ENCODE data around the gene CD101. TPM values are rescaled to one million over a fixed set of nuclear protein-coding genes. Genes with fewer than 3 reads are reported as not detected.

The CD101 gene
- total RNA-seq, 1 donor from 2014 or later, result 0.11 TPM

DNA sequence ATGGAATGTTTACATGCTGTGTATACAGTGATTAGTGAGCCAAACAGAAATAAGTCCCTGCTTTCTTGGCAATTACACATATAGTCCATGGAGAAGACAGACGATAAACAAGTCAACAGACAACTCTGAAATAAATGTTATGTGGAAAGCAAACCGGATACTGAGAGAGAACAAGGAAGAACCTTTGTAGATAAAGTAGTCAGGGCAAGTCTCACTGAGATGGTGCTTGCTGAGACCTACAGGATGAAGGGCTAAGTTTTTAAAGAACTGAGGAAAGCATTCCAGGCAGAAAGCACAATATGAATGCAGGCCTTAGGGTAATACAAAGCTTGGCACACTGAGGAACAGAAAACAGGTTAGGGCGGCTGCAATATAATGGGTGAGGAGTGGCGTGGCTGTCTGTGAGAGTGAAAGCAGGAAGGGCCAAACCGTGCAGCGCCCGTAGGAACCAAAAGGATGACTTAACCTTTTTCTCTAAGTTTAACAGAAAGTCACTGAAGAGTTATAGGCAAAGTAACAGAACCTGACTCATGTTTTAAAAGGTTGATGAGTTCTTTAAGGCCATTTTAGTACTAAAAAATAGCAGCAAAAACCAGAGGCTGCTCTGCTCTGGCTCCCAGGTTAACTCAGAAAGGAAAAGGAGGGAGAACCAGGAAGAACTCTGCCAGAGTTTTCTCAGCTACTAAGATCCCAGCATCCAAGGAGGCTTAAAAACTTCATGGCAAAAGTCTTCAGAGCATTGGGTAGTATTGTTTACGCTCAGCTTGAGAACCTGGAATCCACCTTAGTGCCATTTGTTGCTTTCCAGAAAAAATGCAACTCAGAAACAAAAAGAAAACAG is 49.9 kb downstream of the CD101 start:
- peak; percentile 27 for DNase-seq (ENCODE audit: low read depth)

DNA sequence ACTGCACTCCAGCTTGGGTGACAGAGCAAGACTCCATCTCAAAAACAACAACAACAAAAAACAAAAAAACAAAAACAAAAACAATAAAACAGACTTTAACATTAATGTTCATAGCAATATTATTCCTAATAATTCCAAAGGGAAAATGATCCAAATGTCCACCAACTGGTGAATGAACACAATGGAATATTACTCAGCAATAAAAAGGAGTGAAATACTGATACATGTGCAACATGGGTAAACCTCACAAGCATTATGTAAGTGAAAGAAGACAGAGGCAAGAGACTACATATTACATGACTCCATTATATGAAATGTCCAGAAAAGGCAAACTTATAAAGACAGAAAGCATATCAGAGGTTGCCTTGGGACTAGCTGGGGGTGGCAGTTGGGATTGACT is 52.5 kb downstream of the CD101 start:
- DNase-seq (ENCODE audit: low read depth), result no peak

DNA sequence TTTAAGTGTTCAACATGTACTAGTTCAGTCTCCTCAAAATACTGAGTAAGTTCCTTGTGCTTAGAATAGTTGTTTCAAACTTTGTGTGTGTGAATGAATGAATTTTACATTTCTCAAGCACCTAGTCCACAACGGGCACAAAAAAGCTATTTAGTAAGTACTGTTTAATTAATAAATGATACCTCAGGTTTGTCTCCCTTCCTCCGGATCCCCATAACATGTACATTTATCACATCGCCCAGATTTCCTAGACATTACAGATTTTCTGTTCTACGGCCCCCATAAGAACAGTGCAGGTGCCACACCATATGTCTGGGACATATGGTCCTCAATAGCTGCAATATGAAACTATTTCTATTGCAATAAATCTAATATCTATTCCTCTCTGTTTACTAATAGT is 57.2 kb downstream of the CD101 start:
- no peak for DNase-seq (ENCODE audit: low read depth)

DNA sequence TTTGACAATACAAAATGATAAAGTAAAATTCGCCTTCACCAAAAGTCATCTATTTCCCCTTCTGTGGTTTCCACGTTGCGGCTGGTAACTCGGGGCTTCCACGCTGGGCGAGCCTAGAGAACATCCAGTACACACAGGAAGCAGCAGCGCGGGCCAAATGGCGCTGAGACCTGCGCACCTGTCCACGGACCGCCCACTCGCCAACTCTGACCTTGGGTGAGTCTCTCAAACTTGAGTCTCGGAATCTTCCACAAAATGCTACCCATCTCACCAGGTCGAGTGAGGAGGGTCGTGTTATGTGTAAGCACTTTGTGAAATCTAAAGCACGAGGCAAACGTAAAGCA is 57.7 kb downstream of the CD101 start:
- DNase-seq (ENCODE audit: low read depth), result peak; percentile 11

DNA sequence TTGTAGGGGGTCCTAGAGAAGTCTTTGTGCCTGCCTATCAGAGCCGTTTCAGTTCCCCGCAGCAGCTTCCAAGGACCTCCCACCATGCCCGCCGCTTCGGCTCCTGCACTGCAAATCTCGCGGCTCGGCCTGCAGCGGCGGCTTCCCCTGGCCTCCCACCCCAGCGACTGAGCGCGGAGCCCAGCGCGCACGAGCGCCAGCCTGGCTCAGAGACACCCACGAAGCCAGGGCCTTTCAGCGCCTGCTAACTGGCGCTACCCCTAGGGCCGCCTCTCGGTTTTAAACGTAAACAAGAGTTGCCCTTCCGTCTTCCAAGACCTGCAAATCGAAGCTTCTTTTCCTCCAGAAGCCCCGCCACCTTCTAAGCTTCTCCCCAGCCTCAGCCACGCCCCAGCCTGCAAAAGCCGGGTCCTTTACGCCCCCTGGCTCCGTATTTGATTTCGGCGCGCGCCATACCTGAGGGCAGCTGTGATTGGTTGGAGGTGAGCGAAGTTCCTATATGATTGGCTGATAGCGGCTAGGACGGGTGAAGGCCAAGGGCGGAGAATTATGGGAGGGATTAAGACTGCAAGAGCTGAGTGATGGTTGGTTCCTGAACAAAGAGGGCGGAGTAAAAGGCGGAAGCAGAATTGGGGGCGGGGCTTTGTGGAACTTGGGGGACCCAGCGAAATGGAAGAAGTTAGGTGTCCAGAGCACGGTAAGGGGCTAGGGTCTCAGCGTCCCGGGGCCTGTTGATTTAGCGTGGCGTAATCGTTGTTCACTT is 58.3 kb downstream of the CD101 start, which contains the start of gene TTF2:
TSS of gene TTF2 (plus strand) at position 649 of the 763 bp plus-strand sequence. CDS start at position 670, 21 bp downstream.
- peak; percentile 99 for DNase-seq (ENCODE audit: low read depth)

DNA sequence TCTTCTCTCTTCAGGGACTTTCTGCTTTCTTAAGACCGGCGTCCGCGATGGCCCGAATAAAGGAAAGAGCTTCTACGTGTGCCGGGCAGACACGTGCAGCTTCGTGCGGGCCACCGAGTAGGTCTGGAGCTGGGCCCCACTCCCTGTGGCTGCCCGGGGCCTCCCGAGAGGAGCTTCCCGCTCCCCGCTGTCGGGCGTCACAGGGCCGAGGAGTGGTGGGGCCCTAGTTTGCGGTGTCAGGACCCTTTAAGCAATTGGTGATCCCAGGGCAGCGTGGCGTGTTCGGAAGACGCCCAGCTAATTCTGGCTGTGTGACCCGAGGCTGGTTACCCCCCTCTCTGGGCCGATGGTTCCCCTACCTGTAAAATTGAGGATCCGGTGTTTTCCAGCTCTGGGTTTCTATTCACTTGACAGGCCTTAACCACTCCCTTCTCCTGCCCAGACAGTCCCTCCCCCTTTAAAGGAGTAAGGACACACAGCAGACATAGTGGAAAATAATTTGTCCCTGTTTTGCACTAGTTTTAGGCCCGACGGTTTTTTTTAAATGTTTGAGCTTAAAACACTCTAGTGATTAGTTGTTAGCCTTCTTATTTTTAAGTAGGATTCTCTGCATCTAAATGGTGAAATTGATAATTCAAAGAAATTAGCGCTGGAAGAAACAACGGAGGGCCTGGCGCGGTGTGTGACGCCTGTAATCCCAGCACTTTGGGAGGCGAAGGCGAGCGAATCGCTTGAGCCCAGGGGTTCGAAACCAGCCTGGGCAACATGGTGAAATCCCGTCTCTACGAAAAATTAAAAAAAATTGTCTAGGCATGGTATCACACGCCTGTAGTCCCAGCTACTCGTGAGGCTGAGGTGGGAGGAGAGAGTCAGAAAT is 59.1 kb downstream of the CD101 start:
- DNase-seq (ENCODE audit: low read depth), result peak; percentile 42

DNA sequence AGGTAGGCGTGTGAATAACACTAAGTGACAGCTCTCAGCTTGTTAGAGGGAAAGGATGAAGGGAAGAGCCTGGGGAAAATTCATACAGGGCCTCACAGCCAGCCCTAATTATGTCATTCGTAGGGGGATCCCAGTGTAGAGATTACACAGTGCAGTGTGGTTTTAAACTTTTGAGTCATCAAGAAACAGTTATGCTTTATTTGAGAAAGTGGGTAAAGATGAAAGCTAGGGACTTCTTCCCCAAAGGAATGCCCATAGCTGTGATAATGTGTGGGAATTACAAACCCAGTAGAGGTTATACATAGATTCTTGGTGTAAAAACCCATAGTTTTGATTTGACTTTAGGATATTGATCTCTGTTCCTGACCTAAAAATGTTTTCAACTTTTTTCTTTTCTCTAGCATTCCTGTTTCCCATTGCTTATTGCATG is 60.4 kb downstream of the CD101 start:
- peak; percentile 44 for DNase-seq (ENCODE audit: low read depth)

DNA sequence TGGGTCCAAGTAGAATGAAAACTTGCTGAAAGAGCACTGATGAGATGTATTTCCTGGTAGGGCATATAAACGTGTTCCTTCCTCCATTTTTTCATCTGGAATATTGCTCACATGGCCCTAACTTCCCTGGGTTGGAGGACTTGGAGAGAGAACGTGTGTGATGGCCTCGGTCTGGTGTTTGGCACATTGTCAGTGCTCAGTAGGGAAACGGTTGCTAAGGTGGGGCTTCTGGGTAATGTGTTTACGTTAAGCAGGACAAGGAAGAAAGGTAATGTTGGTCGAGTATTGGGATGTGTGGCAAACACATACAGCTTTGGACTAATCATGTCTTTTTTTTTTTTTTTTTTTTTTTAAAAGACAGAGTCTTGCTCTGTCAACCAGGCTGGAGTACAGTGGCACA is 64.8 kb downstream of the CD101 start:
- DNase-seq (ENCODE audit: low read depth), result no peak

DNA sequence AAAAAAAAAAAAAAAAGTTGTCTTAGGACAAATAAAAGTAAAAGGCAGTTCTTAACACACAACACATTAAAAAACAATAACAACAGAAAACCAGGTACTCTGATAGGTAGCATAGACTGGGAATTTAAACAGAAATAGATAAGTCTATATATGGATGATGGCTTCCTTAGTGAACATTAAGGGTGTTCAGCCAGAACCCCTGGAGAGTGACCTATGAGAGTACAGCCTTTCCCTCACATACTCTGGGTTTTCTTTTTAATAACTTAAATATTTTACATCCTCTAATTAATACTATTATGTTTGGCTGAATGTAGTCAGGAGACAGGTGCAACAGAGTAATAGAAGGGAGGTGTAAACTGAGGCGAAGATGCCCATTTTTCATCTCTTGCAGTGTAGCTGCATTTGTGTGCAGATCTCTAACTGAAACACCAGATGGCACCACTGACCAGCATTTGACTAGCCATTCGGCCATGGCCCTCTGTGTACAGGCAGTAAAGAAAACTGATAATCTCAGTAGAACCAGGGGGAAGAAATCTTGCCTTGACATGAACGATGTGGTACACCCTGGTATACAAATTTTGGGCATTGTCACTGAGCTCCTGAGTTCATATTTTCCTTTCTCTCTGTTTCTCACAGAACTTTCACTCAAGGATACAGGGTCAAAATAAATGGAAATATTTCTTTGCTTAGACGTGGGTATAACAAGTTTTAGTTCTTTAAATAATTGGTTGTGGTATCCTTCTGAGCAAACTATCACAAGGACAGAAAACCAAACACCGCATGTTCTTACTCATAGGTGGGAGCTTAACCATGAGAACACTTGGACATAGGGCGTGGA is 66.2 kb downstream of the CD101 start:
- DNase-seq (ENCODE audit: low read depth), result peak; percentile 65

DNA sequence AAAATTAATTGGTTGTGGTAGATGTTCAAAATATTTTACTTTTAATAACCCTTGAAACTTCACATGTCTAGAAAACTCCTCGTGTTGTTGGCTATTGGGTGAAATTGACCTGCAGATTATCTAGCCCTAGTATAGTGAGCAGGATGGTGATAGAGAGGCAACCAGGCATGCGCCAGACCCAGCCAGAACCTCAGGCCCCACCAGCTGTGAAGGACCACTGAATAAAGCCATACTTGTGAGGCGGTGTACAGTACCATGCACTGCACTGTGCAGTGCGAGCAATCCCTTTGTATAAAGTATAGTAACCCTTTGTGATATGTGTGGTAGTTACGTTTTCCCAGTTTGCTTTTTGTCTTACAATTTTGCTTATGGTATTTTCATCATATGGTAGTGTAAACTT is 67.0 kb downstream of the CD101 start:
- no peak for DNase-seq (ENCODE audit: low read depth)

DNA sequence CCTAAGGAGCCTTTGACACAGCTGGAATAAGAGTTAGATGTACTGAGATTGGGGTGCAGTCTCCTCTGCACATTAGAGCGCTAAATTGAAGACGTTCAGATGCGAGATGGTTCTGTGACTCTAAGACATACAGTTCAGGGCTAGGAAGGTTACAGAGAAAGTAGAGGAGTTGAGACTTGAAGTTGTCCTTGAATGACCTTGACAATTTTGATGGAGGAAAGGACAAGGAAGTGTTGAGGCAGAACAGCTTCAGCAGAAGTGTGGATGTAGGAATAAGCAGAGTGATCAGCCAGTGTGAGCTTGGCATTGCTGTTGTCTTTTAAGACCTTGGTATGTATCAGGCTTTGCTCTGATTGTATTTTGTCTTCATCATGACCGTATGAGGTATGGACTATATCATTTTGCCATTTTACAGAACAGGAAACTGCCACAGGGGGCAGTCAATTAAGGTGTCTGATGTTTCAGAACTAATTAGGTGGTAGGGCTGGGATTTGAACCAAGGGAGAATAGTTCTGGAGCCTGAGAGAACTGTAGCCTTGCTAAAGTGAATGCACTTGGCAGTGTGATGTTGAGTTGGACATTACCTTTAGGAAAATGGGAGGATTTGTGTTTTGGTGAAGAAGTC is 67.8 kb downstream of the CD101 start:
- no peak for DNase-seq (ENCODE audit: low read depth)

DNA sequence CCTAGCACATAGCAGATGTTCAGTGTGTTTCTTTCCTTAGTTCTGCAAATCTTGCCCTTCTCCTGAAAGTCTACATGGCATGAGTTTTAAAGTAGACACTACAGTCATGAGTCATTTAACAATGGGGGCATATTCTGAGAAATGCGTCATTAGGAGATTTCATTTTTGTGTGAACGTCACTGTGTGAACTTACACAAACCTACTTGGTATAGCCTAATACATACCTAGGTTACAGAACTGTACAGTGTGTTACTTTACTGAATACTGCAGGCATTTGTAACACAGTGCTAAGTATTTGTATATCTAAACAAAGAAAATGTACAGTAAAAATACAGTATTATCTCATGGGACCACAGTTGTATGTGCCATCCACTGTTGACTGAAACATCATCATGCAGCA is 68.6 kb downstream of the CD101 start:
- no peak for DNase-seq (ENCODE audit: low read depth)

DNA sequence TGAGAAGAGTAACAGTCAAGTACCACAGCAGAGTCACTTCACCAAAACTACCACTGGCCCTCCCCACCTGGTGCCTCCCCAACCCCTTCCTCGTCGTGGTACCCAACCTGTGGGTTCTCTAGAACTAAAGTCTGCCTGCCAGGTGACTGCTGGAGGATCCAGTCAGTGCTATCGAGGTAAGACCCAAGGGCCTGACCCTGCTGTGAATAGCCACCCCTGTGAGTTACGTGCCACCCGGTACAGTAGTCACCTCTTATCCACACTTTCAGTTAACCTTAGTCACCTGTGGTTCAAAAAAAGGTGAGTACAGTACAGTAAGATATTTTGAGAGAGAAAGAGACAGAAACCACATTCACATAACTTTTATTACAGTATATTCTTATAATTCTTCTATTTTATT is 75.1 kb downstream of the CD101 start:
- no peak for DNase-seq (ENCODE audit: low read depth)

DNA sequence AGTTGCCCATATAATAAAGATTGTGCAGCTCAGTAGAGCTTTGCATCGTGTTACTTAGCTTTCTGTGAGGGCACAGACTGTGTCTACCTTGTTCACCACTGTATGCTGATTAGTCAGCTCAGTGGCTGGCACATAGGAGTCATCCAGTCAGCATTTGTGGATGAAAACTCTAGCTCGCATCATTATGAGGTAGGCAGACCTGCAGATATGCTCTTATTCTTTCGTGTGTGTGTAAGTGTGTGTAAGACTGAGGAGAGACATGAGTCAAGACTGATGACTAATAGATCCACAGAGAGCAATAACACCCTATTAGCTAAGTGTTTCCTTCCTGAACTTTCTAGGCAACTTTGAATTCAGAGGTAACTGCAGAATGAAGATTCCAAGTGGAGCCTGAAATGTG is 75.7 kb downstream of the CD101 start:
- DNase-seq (ENCODE audit: low read depth), result no peak

DNA sequence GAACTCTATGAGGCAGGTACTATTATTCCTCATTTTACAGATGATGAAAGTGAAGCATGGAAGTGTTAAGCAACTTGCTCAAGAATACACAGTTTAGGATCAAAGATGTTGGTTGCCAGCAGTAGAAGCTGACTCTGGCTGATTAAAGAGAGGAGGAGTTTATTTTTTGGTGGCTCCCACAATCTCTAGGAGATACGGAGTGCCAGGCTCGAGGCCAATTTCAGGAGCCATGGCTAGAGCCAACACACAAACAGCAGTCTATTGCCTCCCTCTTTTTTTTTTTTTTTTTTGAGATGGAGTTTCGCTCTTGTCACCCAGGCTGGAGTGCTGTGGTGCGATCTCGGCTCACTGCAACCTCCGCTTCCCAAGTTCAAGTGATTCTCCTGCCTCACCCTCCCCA is 78.2 kb downstream of the CD101 start:
- DNase-seq (ENCODE audit: low read depth), result no peak

DNA sequence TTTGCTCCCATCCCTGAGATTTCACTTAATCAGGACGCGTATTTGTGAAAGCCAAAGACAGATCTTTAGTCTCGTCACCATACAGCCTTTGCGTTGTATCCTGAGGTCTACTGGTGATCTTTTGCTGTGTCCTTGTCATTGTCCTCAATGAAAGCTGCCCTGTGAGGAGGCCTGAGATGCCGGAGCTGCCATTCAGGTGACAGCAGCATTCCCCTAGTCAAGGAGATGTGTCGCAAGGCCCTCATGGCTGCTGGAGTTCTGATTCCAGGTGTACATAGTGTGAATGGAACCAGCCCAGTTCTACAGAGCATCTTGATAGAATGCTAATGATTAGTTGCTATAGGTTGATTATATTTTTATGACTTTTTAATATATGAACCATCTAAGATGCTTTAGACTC is 82.7 kb downstream of the CD101 start:
- DNase-seq (ENCODE audit: low read depth), result no peak

All from myocyte (in vitro differentiated cells).